Stomach smooth muscle (tissue), 2 donors: ENCODE measurements around the gene HBG2.
"Not testable (repeated sequence)": the region's sequence is repeated elsewhere in the genome, so short reads cannot be mapped to it uniquely, and the experiment has no call there.

Experiments used
- H3K27ac ChIP-seq: one replicate; pipeline ENCODE4 v1.7.0; 2013; ENCODE audit warnings: mild to moderate bottlenecking, low read length, inconsistent platforms
- H3K27me3 ChIP-seq, 2 donors: one replicate each; pipeline ENCODE4 v1.7.0; 2013; ENCODE audit warnings: low read length in 2 of 2; ENCODE audit not compliant: insufficient read depth in 2 of 2, control insufficient read depth in 1 of 2
- H3K36me3 ChIP-seq, 2 donors: one replicate each; pipeline ENCODE4 v1.7.0; 2013; ENCODE audit warnings: low read length in 2 of 2; ENCODE audit not compliant: control insufficient read depth in 2 of 2, insufficient read depth in 2 of 2
- H3K4me1 ChIP-seq: one replicate; pipeline ENCODE4 v1.7.0; 2013; ENCODE audit warnings: low read length; ENCODE audit not compliant: control insufficient read depth, insufficient read depth
- H3K4me3 ChIP-seq, 2 donors: one replicate each; pipeline ENCODE4 v1.7.0; 2013; ENCODE audit warnings: low read length in 2 of 2
- H3K9ac ChIP-seq, 2 donors: one replicate each; pipeline ENCODE4 v1.7.0; 2013; ENCODE audit warnings: low read length in 2 of 2, mild to moderate bottlenecking in 1 of 2
- H3K9me3 ChIP-seq, 2 donors: one replicate each; pipeline ENCODE4 v1.7.0; 2013; ENCODE audit warnings: low read length in 2 of 2; ENCODE audit not compliant: control insufficient read depth in 2 of 2
- donor health status: healthy.
- donor health status: Pancreatic carcinoma.

HBG2 gene

GRCh38 chr11:5266609-5267008 lies 12.0 kb upstream of the HBG2 start:
- Histone ChIP-seq H3K9me3 (no peaks in the 10 kb centered on the region), H3K27me3 (no peaks in the 10 kb centered on the region), H3K36me3 (no peaks in the 10 kb centered on the region), H3K4me3 (no peak overlapping the region), H3K4me1 (no peaks in the 10 kb centered on the region), H3K27ac (no peak overlapping the region), H3K9ac (no peak overlapping the region)

DNA sequence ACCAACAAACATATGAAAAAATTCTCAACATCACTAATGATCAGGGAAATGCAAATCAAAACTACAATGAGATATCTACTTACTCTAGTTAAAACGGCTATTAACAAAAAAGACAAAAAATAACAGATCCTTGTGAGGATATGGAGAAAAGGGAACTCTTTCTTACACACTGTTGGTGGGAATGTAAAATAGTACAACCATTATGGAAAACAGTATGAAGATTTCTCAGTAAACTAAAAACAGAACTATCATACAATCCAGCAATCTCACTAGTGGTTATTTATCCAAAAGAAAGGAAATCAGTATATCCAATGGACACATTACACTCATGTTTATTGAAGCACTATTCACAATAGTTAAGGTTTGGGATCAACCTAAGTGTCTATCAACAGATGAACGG lies 11.3 kb upstream of the HBG2 start:
- Histone ChIP-seq H3K4me1 (no peaks in the 10 kb centered on the region), H3K36me3 (no peaks in the 10 kb centered on the region), H3K9ac (no peak overlapping the region), H3K27me3 (no peaks in the 10 kb centered on the region), H3K9me3 (peaks cover 0 to under 1% of the 10 kb centered on the region in 2 donors), H3K4me3 (no peak overlapping the region), H3K27ac (no peak overlapping the region)

GRCh38 chr11:5258543-5259262 lies 4.1 kb upstream of the HBG2 start:
- H3K4me3 ChIP-seq = no peak overlapping the region
- no peaks in the 10 kb centered on the region for H3K4me1 ChIP-seq
- H3K27ac ChIP-seq = no peak overlapping the region
- no peak overlapping the region for H3K9ac ChIP-seq
- H3K27me3 ChIP-seq = no peaks in the 10 kb centered on the region
- H3K9me3 ChIP-seq = peaks cover 0 to 3% of the 10 kb centered on the region in 2 donors
- H3K36me3 ChIP-seq = no peaks in the 10 kb centered on the region

GRCh38 chr11:5257296-5257695 lies 2.7 kb upstream of the HBG2 start:
- Histone ChIP-seq H3K36me3 (no peaks in the 10 kb centered on the region), H3K4me1 (no peaks in the 10 kb centered on the region), H3K27ac (no peak overlapping the region), H3K9me3 (peaks cover 0 to 3% of the 10 kb centered on the region in 2 donors), H3K27me3 (no peaks in the 10 kb centered on the region), H3K9ac (no peak overlapping the region), H3K4me3 (no peak overlapping the region)

- not testable (repeated sequence) for H3K4me3 ChIP-seq, H3K27me3 ChIP-seq, H3K36me3 ChIP-seq, H3K27ac ChIP-seq, H3K4me1 ChIP-seq, H3K9ac ChIP-seq, H3K9me3 ChIP-seq
These were observed 558 bp downstream of the HBG2 start for GRCh38 chr11:5254023-5254422.

GRCh38 chr11:5253440-5253839 lies 1.1 kb downstream of the HBG2 start:
- H3K9me3 ChIP-seq, H3K4me3 ChIP-seq, H3K27ac ChIP-seq, H3K36me3 ChIP-seq, H3K4me1 ChIP-seq, H3K27me3 ChIP-seq, H3K9ac ChIP-seq: not testable (repeated sequence)

DNA sequence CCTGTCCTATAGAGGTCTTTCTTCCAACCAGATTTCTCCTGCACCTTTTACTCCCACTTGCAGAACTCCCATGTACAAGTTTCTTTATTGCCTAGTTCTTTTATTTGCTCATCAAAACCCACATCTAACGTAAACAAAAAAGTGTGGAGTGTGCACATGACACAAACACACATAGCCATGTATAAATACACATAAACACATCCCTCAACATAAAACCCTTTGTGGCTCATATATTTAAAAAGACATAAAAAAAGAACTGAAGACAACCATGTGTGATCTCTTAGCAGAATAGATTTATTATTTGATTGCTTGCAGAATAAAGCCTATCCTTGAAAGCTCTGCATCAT lies 1.7 kb downstream of the HBG2 start:
- H3K4me3 ChIP-seq = no peak overlapping the region
- no peaks in the 10 kb centered on the region for H3K4me1 ChIP-seq
- no peak overlapping the region for H3K27ac ChIP-seq
- H3K27me3 ChIP-seq = no peaks in the 10 kb centered on the region
- no peaks in the 10 kb centered on the region for H3K9me3 ChIP-seq
- H3K9ac ChIP-seq = no peak overlapping the region
- no peaks in the 10 kb centered on the region for H3K36me3 ChIP-seq

DNA sequence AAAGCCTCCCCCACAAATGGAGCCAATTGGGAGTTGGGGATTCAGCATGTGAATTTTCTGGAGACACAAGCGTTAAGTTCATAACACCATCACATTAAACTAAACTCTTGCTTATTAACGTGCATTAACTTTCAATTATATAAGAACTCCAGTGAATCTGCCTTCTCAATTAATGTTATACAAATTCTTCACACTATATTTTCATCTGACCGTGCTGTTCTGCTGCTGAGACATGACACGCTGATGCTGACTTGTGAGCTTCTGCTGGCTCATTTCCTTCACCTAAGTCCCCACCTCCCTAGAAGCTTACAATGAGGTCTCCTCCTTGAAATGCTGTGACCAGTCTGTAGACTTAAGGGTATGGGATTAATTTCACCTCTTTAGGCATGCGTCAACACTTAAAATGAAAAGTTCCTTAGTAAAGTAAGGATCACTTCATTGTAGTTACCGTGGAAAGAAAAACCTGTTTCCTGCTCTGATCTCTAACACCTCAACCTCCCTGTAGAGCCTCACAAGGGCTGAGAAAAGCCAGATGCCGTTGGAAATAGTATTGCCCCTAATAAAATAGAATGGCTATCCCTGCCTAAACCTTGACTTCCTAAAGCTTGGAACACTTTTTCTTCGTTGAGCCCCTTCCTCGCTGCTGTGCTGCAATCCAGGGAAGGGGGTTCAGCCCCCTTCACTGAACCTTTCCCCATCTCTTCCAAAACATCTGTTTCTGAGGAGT lies 2.2 kb downstream of the HBG2 start:
- Histone ChIP-seq H3K4me1 (no peaks in the 10 kb centered on the region), H3K27ac (no peak overlapping the region), H3K9me3 (no peaks in the 10 kb centered on the region), H3K9ac (no peak overlapping the region), H3K36me3 (no peaks in the 10 kb centered on the region), H3K4me3 (no peak overlapping the region), H3K27me3 (no peaks in the 10 kb centered on the region)

GRCh38 chr11:5251746-5252145 lies 2.8 kb downstream of the HBG2 start:
- H3K9me3 ChIP-seq = no peaks in the 10 kb centered on the region
- no peaks in the 10 kb centered on the region for H3K36me3 ChIP-seq
- no peak overlapping the region for H3K9ac ChIP-seq
- H3K4me1 ChIP-seq = no peaks in the 10 kb centered on the region
- no peak overlapping the region for H3K27ac ChIP-seq
- H3K4me3 ChIP-seq = no peak overlapping the region
- no peaks in the 10 kb centered on the region for H3K27me3 ChIP-seq

DNA sequence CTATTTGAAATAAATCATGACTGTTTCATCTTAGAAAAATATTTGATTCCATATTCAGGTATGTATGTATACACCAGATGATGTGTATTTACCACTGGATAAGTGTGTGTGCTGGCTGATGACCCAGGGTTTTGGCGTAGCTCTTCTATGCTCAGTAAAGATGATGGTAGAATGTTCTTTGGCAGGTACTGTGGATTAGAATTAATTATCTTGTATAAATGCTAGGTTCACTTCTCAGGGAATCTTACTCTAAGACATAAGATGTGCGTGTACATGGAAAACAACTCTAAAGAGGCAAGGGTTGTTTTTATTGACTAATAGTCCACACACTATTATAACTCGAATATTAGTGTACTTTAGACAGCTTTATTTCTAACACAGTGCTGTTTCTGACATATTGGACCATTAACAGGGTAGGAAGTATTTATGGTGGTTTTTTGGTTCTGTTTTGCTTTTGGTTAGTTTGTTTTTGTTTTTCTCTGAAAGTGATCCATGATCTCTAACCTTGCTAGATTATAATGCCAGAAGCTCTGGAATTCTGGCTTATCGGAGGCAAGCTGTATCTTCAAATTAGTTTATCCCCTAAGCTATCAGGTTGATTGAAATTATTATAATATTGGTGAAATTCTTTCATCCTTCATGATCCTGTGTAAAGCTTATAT lies 3.9 kb downstream of the HBG2 start:
- H3K9me3 ChIP-seq = no peaks in the 10 kb centered on the region
- no peaks in the 10 kb centered on the region for H3K36me3 ChIP-seq
- no peaks in the 10 kb centered on the region for H3K4me1 ChIP-seq
- H3K27ac ChIP-seq = no peak overlapping the region
- H3K9ac ChIP-seq = no peak overlapping the region
- no peak overlapping the region for H3K4me3 ChIP-seq
- no peaks in the 10 kb centered on the region for H3K27me3 ChIP-seq
